GM12878 (cell line): ENCODE measurements around the gene USP37. TPM values are rescaled to one million over a fixed set of nuclear protein-coding genes. Genes with fewer than 3 reads are reported as not detected.

Experiments used
- ATAC-seq: fragments of 200-7000 bp; cut with Tn5 transposase; 3 replicates; pipeline ENCODE4 v1.9.1; 2020; ENCODE audit warnings: mild to moderate bottlenecking, moderate library complexity
- BruUV-seq: library from RNA; stranded (reverse); fragments of 400-500 nt; replicated peaks from 2 replicates; lab custom pipeline; 2021; lab: Mats Ljungman, UMichigan
- CTCF ChIA-PET: fragments of 300-600 bp; sonication (Branson Sonifier 250); formaldehyde crosslinking; extraction: SDS; loops from one replicate; lab custom pipeline; 2021; ENCODE audit warnings: inconsistent platforms; lab: Yijun Ruan, JAX
- POLR2A ChIA-PET: fragments of 350-600 bp; formaldehyde crosslinking; extraction: SDS; loops from one replicate; lab custom pipeline; 2021; ENCODE audit warnings: inconsistent platforms; lab: Charles Lee
- RAD21 ChIA-PET: fragments of 300-600 bp; sonication (Branson Sonifier 250); formaldehyde crosslinking; loops from one replicate; lab custom pipeline; 2023; ENCODE audit warnings: antibody characterized with exemption; ENCODE audit not compliant: unreplicated experiment; lab: Charles Lee
- SMC1A ChIA-PET: fragments of 300-600 bp; sonication (Branson Sonifier 250); formaldehyde crosslinking; loops from one replicate; lab custom pipeline; 2023; ENCODE audit not compliant: unreplicated experiment, uncharacterized antibody; lab: Charles Lee
- DNase-seq: peaks from one replicate; pipeline ENCODE4 v3.0.0-alpha.2; 2011; ENCODE audit warnings: low read depth, low spot score
- FAIRE-seq: peaks from 3 replicates; lab custom pipeline; 2011; peaks lifted over from hg19 to GRCh38; lab: Jason Lieb, UNC
- H2AFZ ChIP-seq: 2 replicates; pipeline ENCODE4 v1.6.0; 2011; ENCODE audit warnings: low read depth, low read length, control low read depth; ENCODE audit not compliant: control insufficient read depth
- H3K27ac ChIP-seq: 2 replicates; pipeline ENCODE4 v1.5.1; 2011; ENCODE audit warnings: control low read depth; ENCODE audit not compliant: control insufficient read depth, insufficient read depth
- H3K27me3 ChIP-seq, 2 experiments: replicated peaks in 1 of 2; 2 replicates each; pipeline versions ENCODE4 v1.6.0 to v1.6.1; 2011; ENCODE audit warnings: low read length in 1 of 2; ENCODE audit not compliant: control insufficient read depth in 2 of 2, insufficient read depth in 2 of 2
- H3K36me3 ChIP-seq, 2 experiments: 2 replicates each; pipeline ENCODE4 v1.5.1; 2011; ENCODE audit warnings: low read length in 1 of 2; ENCODE audit not compliant: control insufficient read depth in 2 of 2, insufficient read depth in 2 of 2
- H3K4me1 ChIP-seq: 2 replicates; pipeline ENCODE4 v1.6.1; 2011; ENCODE audit warnings: mild to moderate bottlenecking, low read length, moderate library complexity, mixed read lengths; ENCODE audit not compliant: control insufficient read depth, insufficient read depth
- H3K4me2 ChIP-seq: 2 replicates; pipeline ENCODE4 v1.6.0; 2011; ENCODE audit warnings: control low read depth; ENCODE audit not compliant: control insufficient read depth, insufficient read depth
- H3K4me3 ChIP-seq: fragments of 200-600 bp; sonication (generic); 2 replicates; pipeline ENCODE4 v1.5.1; 2016
- H3K79me2 ChIP-seq: 2 replicates; pipeline ENCODE4 v1.6.0; 2011; ENCODE audit warnings: low read length; ENCODE audit not compliant: control insufficient read depth, insufficient read depth
- H3K9ac ChIP-seq: 2 replicates; pipeline ENCODE4 v1.8.0; 2011; ENCODE audit warnings: low read length, control low read depth, mixed read lengths; ENCODE audit not compliant: control insufficient read depth, insufficient read depth
- H3K9me3 ChIP-seq: replicated peaks from 3 replicates; pipeline ENCODE4 v1.5.1; 2011; ENCODE audit warnings: mild to moderate bottlenecking, low read length; ENCODE audit not compliant: control insufficient read depth, insufficient read depth
- H4K20me1 ChIP-seq: 2 replicates; pipeline ENCODE4 v1.6.0; 2011; ENCODE audit not compliant: control insufficient read depth, insufficient read depth
- BHLHE40 ChIP-seq, 2 experiments: fragments of 450-650 bp in 1 of 2; IDR thresholded peaks; 2 replicates each; pipeline ENCODE4 v1.6.1; 2011 to 2017; ENCODE audit warnings: low read depth in 2 of 2, borderline replicate concordance in 1 of 2, improper control_type of control experiment in 1 of 2, low read length in 1 of 2, mild to moderate bottlenecking in 1 of 2
- CHD2 ChIP-seq: IDR thresholded peaks from 2 replicates; pipeline ENCODE4 v1.6.1; 2011; ENCODE audit warnings: low read depth, low read length, improper control_type of control experiment, borderline replicate concordance
- CREM ChIP-seq: IDR thresholded peaks from 2 replicates; pipeline ENCODE4 v1.6.1; 2014; ENCODE audit warnings: antibody characterized with exemption, low read depth
- GABPA ChIP-seq: IDR thresholded peaks from 2 replicates; pipeline ENCODE4 v1.6.1; 2014; ENCODE audit warnings: antibody characterized with exemption, low read depth, mild to moderate bottlenecking, inconsistent platforms
- JUNB ChIP-seq: IDR thresholded peaks from 2 replicates; pipeline ENCODE4 v1.6.1; 2016; ENCODE audit warnings: antibody characterized with exemption, mild to moderate bottlenecking
- KAT2A ChIP-seq: conservative IDR thresholded peaks from 2 replicates; pipeline ENCODE4 v1.6.1; 2011; ENCODE audit warnings: low read depth, low read length; ENCODE audit not compliant: control insufficient read depth
- MTA2 ChIP-seq: fragments of 450-650 bp; IDR thresholded peaks from 2 replicates; pipeline ENCODE4 v1.6.1; 2016; ENCODE audit warnings: low read depth, mild to moderate bottlenecking, moderate library complexity
- NBN ChIP-seq: fragments of 450-650 bp; IDR thresholded peaks from 2 replicates; pipeline ENCODE4 v1.6.1; 2016
- NFXL1 ChIP-seq: fragments of 450-650 bp; IDR thresholded peaks from 2 replicates; pipeline ENCODE4 v1.6.1; 2017; ENCODE audit warnings: antibody characterized with exemption, mild to moderate bottlenecking, borderline replicate concordance
- POLR2AphosphoS5 ChIP-seq: IDR thresholded peaks from 2 replicates; pipeline ENCODE4 v1.6.1; 2011; ENCODE audit warnings: mild to moderate bottlenecking, low read length, inconsistent platforms
- RAD21 ChIP-seq: IDR thresholded peaks from 2 replicates; pipeline ENCODE4 v1.6.1; 2011; ENCODE audit warnings: mild to moderate bottlenecking, low read depth, low read length, moderate library complexity; ENCODE audit not compliant: insufficient read depth
- SREBF1 ChIP-seq: IDR thresholded peaks from 2 replicates; pipeline ENCODE4 v1.6.1; 2012; ENCODE audit warnings: mild to moderate bottlenecking, low read length
- TAF1 ChIP-seq: IDR thresholded peaks from 2 replicates; pipeline ENCODE4 v1.6.1; 2011; ENCODE audit warnings: mild to moderate bottlenecking, low read depth, low read length, borderline replicate concordance
- TCF3 ChIP-seq: IDR thresholded peaks from 2 replicates; pipeline ENCODE4 v1.6.1; 2012; ENCODE audit warnings: low read depth, mild to moderate bottlenecking, low read length, borderline replicate concordance; ENCODE audit not compliant: insufficient read depth
- WGBS: methylation state at CpG from one replicate; pipeline ENCODE4 v1.1.6; 2016; ENCODE audit warnings: low lambda C conversion rate; ENCODE audit not compliant: insufficient replicate concordance, insufficient coverage; ENCODE audit errors: missing lambda C conversion rate; 5-methylcytosine and 5-hydroxymethylcytosine counted together
- in situ Hi-C: fragments of 300-500 bp; cut with MboI; formaldehyde crosslinking; loops from 9 replicates; pipeline ENCODE4 v1.14.3; 2018; ENCODE audit warnings: mixed read lengths
- intact Hi-C: fragments of 100-400 bp; cut with micrococcal nuclease; formaldehyde crosslinking; loops from one replicate; pipeline ENCODE4 v1.14.2; 2022; ENCODE audit not compliant: unreplicated experiment
- polyA plus RNA-seq, 11 experiments: library from polyadenylated mRNA; depleted of rRNA in 4 of 11; unstranded in 6 of 11; stranded (reverse) in 5 of 11; fragments of >200 nt; fragmentation: Nextera tagmentation in 4 of 11; fragmentation: Illumina TruSeq in 1 of 11; extraction: Ambion mirVana in 4 of 11; extraction: Trizol in 1 of 11; gene quantifications; 1 replicate in 1 of 11; 2 replicates in 10 of 11; pipeline versions ENCODE4 v1.2.1 to v1.2.3, GENCODE V29; 2011 to 2016; ENCODE audit warnings: inconsistent platforms in 2 of 11, missing spikeins in 2 of 11, low read depth in 1 of 11
- total RNA-seq, 4 experiments: library from RNA; depleted of rRNA in 3 of 4; stranded (reverse); fragments of >200 nt in 3 of 4; fragmentation: Illumina TruSeq in 1 of 4; extraction: Trizol in 1 of 4; gene quantifications; 2 replicates each; pipeline versions ENCODE4 v1.2.1 to v1.2.3, GENCODE V29; 2013 to 2021
- TF ChIP-seq, protein P1 (sequence below): fragments of 450-650 bp; IDR thresholded peaks from 2 replicates; pipeline ENCODE4 v1.6.1; 2017; ENCODE audit warnings: mild to moderate bottlenecking
- TF ChIP-seq, protein P2 (sequence below): IDR thresholded peaks from 2 replicates; pipeline ENCODE4 v1.6.1; 2012; ENCODE audit warnings: low read depth, low read length, improper control_type of control experiment

USP37 gene
- total and polyA plus RNA-seq, 10 of the 15 experiments (the other 5 are each of a cell fraction or from before 2014, with no cell fraction given): 2.8 to 16.0 (median 10.4) TPM

- TF ChIP-seq, protein P1, sequence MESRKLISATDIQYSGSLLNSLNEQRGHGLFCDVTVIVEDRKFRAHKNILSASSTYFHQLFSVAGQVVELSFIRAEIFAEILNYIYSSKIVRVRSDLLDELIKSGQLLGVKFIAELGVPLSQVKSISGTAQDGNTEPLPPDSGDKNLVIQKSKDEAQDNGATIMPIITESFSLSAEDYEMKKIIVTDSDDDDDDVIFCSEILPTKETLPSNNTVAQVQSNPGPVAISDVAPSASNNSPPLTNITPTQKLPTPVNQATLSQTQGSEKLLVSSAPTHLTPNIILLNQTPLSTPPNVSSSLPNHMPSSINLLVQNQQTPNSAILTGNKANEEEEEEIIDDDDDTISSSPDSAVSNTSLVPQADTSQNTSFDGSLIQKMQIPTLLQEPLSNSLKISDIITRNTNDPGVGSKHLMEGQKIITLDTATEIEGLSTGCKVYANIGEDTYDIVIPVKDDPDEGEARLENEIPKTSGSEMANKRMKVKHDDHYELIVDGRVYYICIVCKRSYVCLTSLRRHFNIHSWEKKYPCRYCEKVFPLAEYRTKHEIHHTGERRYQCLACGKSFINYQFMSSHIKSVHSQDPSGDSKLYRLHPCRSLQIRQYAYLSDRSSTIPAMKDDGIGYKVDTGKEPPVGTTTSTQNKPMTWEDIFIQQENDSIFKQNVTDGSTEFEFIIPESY: no peak
- TF ChIP-seq NFXL1 (no peak), GABPA (peak; percentile 62; the same call in 1 of the 2 replicates), TAF1 (peak; percentile 69), MTA2 (peak; percentile 100), NBN (peak; percentile 87)
- TF ChIP-seq, protein P2, sequence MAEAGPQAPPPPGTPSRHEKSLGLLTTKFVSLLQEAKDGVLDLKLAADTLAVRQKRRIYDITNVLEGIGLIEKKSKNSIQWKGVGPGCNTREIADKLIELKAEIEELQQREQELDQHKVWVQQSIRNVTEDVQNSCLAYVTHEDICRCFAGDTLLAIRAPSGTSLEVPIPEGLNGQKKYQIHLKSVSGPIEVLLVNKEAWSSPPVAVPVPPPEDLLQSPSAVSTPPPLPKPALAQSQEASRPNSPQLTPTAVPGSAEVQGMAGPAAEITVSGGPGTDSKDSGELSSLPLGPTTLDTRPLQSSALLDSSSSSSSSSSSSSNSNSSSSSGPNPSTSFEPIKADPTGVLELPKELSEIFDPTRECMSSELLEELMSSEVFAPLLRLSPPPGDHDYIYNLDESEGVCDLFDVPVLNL: peak; percentile 85
These were observed at the start of gene USP37, which contains the start of gene CNOT9 (continued) for GRCh38 chr2:218568190-218569037.

GRCh38 chr2:218615868-218616315 is 47.7 kb upstream of the USP37 start:
- WGBS: 64% methylated on average over 6 of the region's 6 CpGs
- no peak overlapping the region for H3K4me3 ChIP-seq
- intact Hi-C loops: no loop called here
- no TSS peak for BruUV-seq
- in situ Hi-C loops: no loop called here
- ChIA-PET SMC1A (interaction anchor here (0.9 kb wide), 1 partner anchor 9 kb away, joined by 3 read pairs; no protein-coding TSS in a partner anchor), CTCF (interaction anchor here (0.9 to 1.5 kb wide), 3 partner anchors 30 to 45 kb away, joined by 3 to 4 read pairs (median 3); no protein-coding TSS in a partner anchor), POLR2A (no interaction called here), RAD21 (no interaction called here)
- no peaks in the 10 kb centered on the region for H3K36me3 ChIP-seq
- H4K20me1 ChIP-seq: no peaks in the 10 kb centered on the region
- H3K9ac ChIP-seq: no peak overlapping the region
- DNase-seq (no peak), FAIRE-seq (no peak), ATAC-seq (no peak)
- no peak for TF ChIP-seq JUNB
- no peak for TF ChIP-seq MTA2
- no peak for TF ChIP-seq TCF3
- no peak for TF ChIP-seq POLR2AphosphoS5
- TF ChIP-seq BHLHE40 (IDR thresholded peaks at IDR 0.05; ENCODE audit: borderline replicate concordance in 1 of 2, low read depth in 2 of 2, low read length in 1 of 2): no peak
- TF ChIP-seq, protein P1: no peak
- TF ChIP-seq RAD21: no peak
- no peak for TF ChIP-seq SREBF1
- no peak for TF ChIP-seq KAT2A
- no peak for TF ChIP-seq CHD2
- no peak for TF ChIP-seq CREM
- no peaks in the 10 kb centered on the region for H3K4me1 ChIP-seq
- H2AFZ ChIP-seq: no peak overlapping the region
- H3K9me3 ChIP-seq: no peaks in the 10 kb centered on the region
- no peaks in the 10 kb centered on the region for H3K79me2 ChIP-seq
- H3K4me2 ChIP-seq: no peak overlapping the region
- no peak overlapping the region for H3K27ac ChIP-seq
- H3K27me3 ChIP-seq: no peaks in the 10 kb centered on the region
